GM19467 (cell line): Measurements from ENCODE around the gene PTPRF.
"Not testable (repeated sequence)": the region's sequence is repeated elsewhere in the genome, so short reads cannot be mapped to it uniquely, and the experiment has no call there.

Experiments used
- ATAC-seq: cut with Tn5 transposase; IDR thresholded peaks from one replicate; pipeline ENCODE4 v1.9.1; 2021; ENCODE audit warnings: mild to moderate bottlenecking, moderate library complexity; ENCODE audit not compliant: unreplicated experiment

The PTPRF gene

GRCh38 chr1:43530483-43531106 is at the start of gene PTPRF:
Gene PTPRF (plus strand): TSS chr1:43530883. CDS start chr1:43545076, 14,193 bp downstream.
- no peak for ATAC-seq

- no peak for ATAC-seq
Measured at GRCh38 chr1:43481491-43481890, 49.2 kb upstream of the PTPRF start.

GRCh38 chr1:43482215-43482614 is 48.5 kb upstream of the PTPRF start:
- ATAC-seq: no peak

- no peak for ATAC-seq
Measured at GRCh38 chr1:43484367-43484766, 46.3 kb upstream of the PTPRF start.

GRCh38 chr1:43488165-43488564 is 42.5 kb upstream of the PTPRF start:
- ATAC-seq: no peak

GRCh38 chr1:43491061-43491460 is 39.6 kb upstream of the PTPRF start:
- no peak for ATAC-seq

- no peak for ATAC-seq
Measured at GRCh38 chr1:43492826-43493225, 37.9 kb upstream of the PTPRF start.

GRCh38 chr1:43493661-43494450 is 36.8 kb upstream of the PTPRF start:
- no peak for ATAC-seq

- no peak for ATAC-seq
Measured at GRCh38 chr1:43495204-43495603, 35.5 kb upstream of the PTPRF start.

GRCh38 chr1:43499898-43500297 is 30.8 kb upstream of the PTPRF start:
- no peak for ATAC-seq

GRCh38 chr1:43501806-43502205 is 28.9 kb upstream of the PTPRF start:
- not testable (repeated sequence) for ATAC-seq

- ATAC-seq: no peak
Measured at GRCh38 chr1:43503534-43503933, 27.1 kb upstream of the PTPRF start.

- ATAC-seq: no peak
Measured at GRCh38 chr1:43505077-43505780, 25.5 kb upstream of the PTPRF start.

- ATAC-seq: no peak
Measured at GRCh38 chr1:43506233-43506632, 24.4 kb upstream of the PTPRF start.

GRCh38 chr1:43507296-43508295 is 23.1 kb upstream of the PTPRF start:
- ATAC-seq: no peak

- ATAC-seq: no peak
Measured at GRCh38 chr1:43509007-43509739, 21.5 kb upstream of the PTPRF start.

GRCh38 chr1:43509740-43510375 is 20.8 kb upstream of the PTPRF start:
- ATAC-seq: no peak

- no peak for ATAC-seq
Measured at GRCh38 chr1:43510621-43511020, 20.1 kb upstream of the PTPRF start.

GRCh38 chr1:43511394-43511793 is 19.3 kb upstream of the PTPRF start:
- no peak for ATAC-seq
